ENCODE measurements around the gene ALDH1B1. TPM values are rescaled to one million over a fixed set of nuclear protein-coding genes. Genes with fewer than 3 reads are reported as not detected.

ALDH1B1 gene
- total and polyA plus RNA-seq, 2 of the 13 experiments (the other 11 are each of a cell fraction or from before 2014, with no cell fraction given) = 45.1 to 125 TPM

- Histone ChIP-seq H3K9ac (ENCODE audit: insufficient read depth, low read depth, low read length) (no peak overlapping the region), H3K4me1 (ENCODE audit: insufficient read depth, low read length) (peaks cover 32% of the 10 kb centered on the region), H2AFZ (ENCODE audit: low read length) (no peak overlapping the region), H3K4me2 (ENCODE audit: low read depth, low read length) (peak overlapping the region; percentile 36; the same call in 1 of the 2 replicates), H3K27me3 (ENCODE audit: control insufficient read depth in 1 of 2, insufficient read depth in 2 of 2, low read length in 2 of 2) (peaks cover 1 to 58% of the 10 kb centered on the region in 2 experiments; a peak in 4 of 5 replicates), H3K27ac (ENCODE audit: extremely low read length, insufficient read depth, low read length) (no peak overlapping the region), H3K9me3 (ENCODE audit: low read length) (no peaks in the 10 kb centered on the region), H4K20me1 (ENCODE audit: insufficient read depth, low read length) (no peaks in the 10 kb centered on the region), H3K79me2 (ENCODE audit: insufficient read depth, low read length) (no peaks in the 10 kb centered on the region), H3K4me3 (replicated peaks in 1 of 3; ENCODE audit: insufficient read depth in 1 of 3, low read depth in 2 of 3, low read length in 3 of 3) (no peak overlapping the region), H3K36me3 (replicated peaks in 1 of 2; ENCODE audit: control insufficient read depth in 1 of 2, insufficient read depth in 2 of 2, low read length in 2 of 2) (no peaks in the 10 kb centered on the region)
- in situ Hi-C loops (cut with HindIII; ENCODE audit: extremely low pct_ligation_motif_present, low pct_unique_long_range_greater_than_20kb) (no loop called here), intact Hi-C loops (cut with micrococcal nuclease; ENCODE audit: unreplicated experiment) (no loop called here)
- TF ChIP-seq PCBP2 (optimal IDR thresholded peaks at IDR 0.05; ENCODE audit: low read depth, low read length, poor library complexity, severe bottlenecking) (peak; percentile 60), CSRNP1 (CRISPR knock-in tag; IDR thresholded peaks at IDR 0.05) (no peak), FOXC1 (CRISPR knock-in tag; IDR thresholded peaks at IDR 0.05; ENCODE audit: borderline replicate concordance) (no peak), ARID3A (IDR thresholded peaks at IDR 0.05; ENCODE audit: low read depth, low read length) (no peak), XRCC5 (optimal IDR thresholded peaks at IDR 0.05; ENCODE audit: low read length) (no peak), ZNF839 (CRISPR knock-in tag; IDR thresholded peaks at IDR 0.05; ENCODE audit: borderline replicate concordance) (no peak), USF2 (IDR thresholded peaks at IDR 0.05; ENCODE audit: low read depth, low read length) (no peak), USF2 (CRISPR knock-in tag; IDR thresholded peaks at IDR 0.05; ENCODE audit: borderline replicate concordance) (no peak), ATF1 (CRISPR knock-in tag; IDR thresholded peaks at IDR 0.05) (no peak)
- 73% methylated on average over 15 of the region's 15 CpGs for WGBS (ENCODE audit: low lambda C conversion rate)
- CTCF ChIA-PET (ENCODE audit: low intra/inter-chr PET ratio, low total read pairs) = no interaction called here
- POLR2A ChIA-PET = no interaction called here
- DNase-seq (ENCODE audit: low spot score) (no peak), FAIRE-seq (no peak), ATAC-seq (no peak)
- no TSS peak for BruUV-seq (replicated peaks)
Measured at GRCh38 chr9:38423273-38423972, 30.9 kb downstream of the ALDH1B1 start.

All from HepG2 (cell line).